ENCODE results near the gene TARS2. TPM values are rescaled to one million over a fixed set of nuclear protein-coding genes. Genes with fewer than 3 reads are reported as not detected.

The TARS2 gene
- total and polyA plus RNA-seq, 2 of the 13 experiments (the other 11 are each of a cell fraction or from before 2014, with no cell fraction given) = 21.3 to 22.8 TPM

GRCh38 chr1:150516616-150517015 lies 29.4 kb downstream of the TARS2 start (continued):
- TF ChIP-seq FOXO1 (CRISPR knock-in tag; IDR thresholded peaks at IDR 0.05) (no peak), BCL6 (CRISPR knock-in tag; IDR thresholded peaks at IDR 0.05) (no peak), SOX13 (IDR thresholded peaks at IDR 0.05) (no peak), SOX13 (CRISPR knock-in tag; conservative IDR thresholded peaks at IDR 0.05 in 1 of 2, IDR thresholded peaks at IDR 0.05 in 1 of 2) (peak in 1 of 2 experiments; percentile 45; a peak in 1 of 4 replicates), SAFB2 (CRISPR knock-in tag; IDR thresholded peaks at IDR 0.05; ENCODE audit: borderline replicate concordance, low read depth) (no peak)

DNA sequence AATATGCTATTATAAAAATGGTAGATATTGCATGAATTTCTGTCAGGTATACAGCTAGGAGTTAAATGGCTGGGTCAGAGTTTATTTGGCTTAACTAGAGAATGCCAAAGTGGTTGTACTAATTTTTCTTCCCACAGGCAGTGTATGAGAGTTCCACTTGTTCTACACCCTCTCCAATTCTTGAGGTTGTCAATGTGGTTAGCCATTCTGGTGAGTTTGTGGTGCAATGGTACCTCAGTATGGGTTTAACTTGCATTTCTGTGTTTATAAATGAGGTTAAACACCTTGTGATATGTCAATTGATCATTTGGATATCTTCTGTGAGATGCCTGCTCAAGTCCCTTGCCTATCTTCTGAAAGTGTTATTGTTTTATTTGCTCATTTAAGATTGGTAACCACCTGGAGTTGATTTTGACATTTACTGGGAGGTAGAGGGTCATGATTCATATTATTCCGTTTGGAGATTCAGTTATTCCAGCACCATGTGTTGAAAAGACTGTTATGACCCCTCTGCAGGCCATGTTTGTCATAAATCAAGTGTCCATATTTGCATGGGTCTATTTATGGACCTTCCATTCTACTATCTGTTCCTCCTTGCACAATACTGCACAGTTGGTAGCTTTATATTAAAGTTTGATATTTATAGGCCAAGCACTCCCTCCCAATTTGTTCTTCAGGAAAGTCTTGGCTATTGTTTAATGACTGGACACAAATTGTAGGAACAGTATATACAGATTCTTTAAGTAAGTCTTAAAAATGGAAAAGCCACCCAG lies 34.2 kb downstream of the TARS2 start:
- no peak for ATAC-seq
- WGBS (ENCODE audit: low lambda C conversion rate) = 32% methylated on average over 1 of the region's 1 CpG
- FAIRE-seq = no peak
- Histone ChIP-seq H3K36me3 (replicated peaks in 1 of 2; ENCODE audit: control insufficient read depth in 1 of 2, insufficient read depth in 2 of 2, low read length in 2 of 2) (no peaks in the 10 kb centered on the region), H3K9me3 (ENCODE audit: low read length) (no peaks in the 10 kb centered on the region), H3K4me3 (replicated peaks in 1 of 3; ENCODE audit: insufficient read depth in 1 of 3, low read depth in 2 of 3, low read length in 3 of 3) (no peak overlapping the region), H3K4me2 (ENCODE audit: low read depth, low read length) (no peak overlapping the region), H2AFZ (ENCODE audit: low read length) (no peak overlapping the region), H3K9ac (ENCODE audit: insufficient read depth, low read depth, low read length) (no peak overlapping the region), H4K20me1 (ENCODE audit: insufficient read depth, low read length) (no peaks in the 10 kb centered on the region), H3K4me1 (ENCODE audit: insufficient read depth, low read length) (peaks cover 14% of the 10 kb centered on the region), H3K79me2 (ENCODE audit: insufficient read depth, low read length) (no peaks in the 10 kb centered on the region), H3K27ac (ENCODE audit: extremely low read length, insufficient read depth, low read length) (no peak overlapping the region), H3K27me3 (ENCODE audit: control insufficient read depth in 1 of 2, insufficient read depth in 2 of 2, low read length in 2 of 2) (no peaks in the 10 kb centered on the region)
- ChIA-PET POLR2A (interaction anchor here (1.2 kb wide), 1 partner anchor 11 kb away, joined by 3 read pairs; no protein-coding TSS in a partner anchor), CTCF (ENCODE audit: low intra/inter-chr PET ratio, low total read pairs) (no interaction called here)
- DNase-seq (ENCODE audit: low spot score) = no peak
- no TSS peak for BruUV-seq (replicated peaks)
- in situ Hi-C loops (cut with HindIII; ENCODE audit: extremely low pct_ligation_motif_present, low pct_unique_long_range_greater_than_20kb) = no loop called here
- intact Hi-C loops (cut with micrococcal nuclease; ENCODE audit: unreplicated experiment) = no loop called here
- TF ChIP-seq ZSCAN12 (CRISPR knock-in tag; IDR thresholded peaks at IDR 0.05) (no peak), CENPX (CRISPR knock-in tag; IDR thresholded peaks at IDR 0.05) (no peak), SMARCE1 (IDR thresholded peaks at IDR 0.05; ENCODE audit: borderline replicate concordance) (no peak), RFX3 (CRISPR knock-in tag; IDR thresholded peaks at IDR 0.05) (no peak), PHF20 (CRISPR knock-in tag; IDR thresholded peaks at IDR 0.05) (no peak), ZFY (CRISPR knock-in tag; IDR thresholded peaks at IDR 0.05) (no peak), ATRX (CRISPR knock-in tag; IDR thresholded peaks at IDR 0.05; ENCODE audit: borderline replicate concordance) (no peak), RFXANK (CRISPR knock-in tag; IDR thresholded peaks at IDR 0.05) (no peak), ZNF768 (CRISPR knock-in tag; IDR thresholded peaks at IDR 0.05) (no peak), CAMTA2 (CRISPR knock-in tag; IDR thresholded peaks at IDR 0.05; ENCODE audit: borderline replicate concordance) (no peak), KAT8 (CRISPR knock-in tag; IDR thresholded peaks at IDR 0.05) (no peak), ZNF253 (CRISPR knock-in tag; IDR thresholded peaks at IDR 0.05; ENCODE audit: borderline replicate concordance) (no peak), MEIS2 (CRISPR knock-in tag; IDR thresholded peaks at IDR 0.05) (no peak)
- TF ChIP-seq, protein P1, sequence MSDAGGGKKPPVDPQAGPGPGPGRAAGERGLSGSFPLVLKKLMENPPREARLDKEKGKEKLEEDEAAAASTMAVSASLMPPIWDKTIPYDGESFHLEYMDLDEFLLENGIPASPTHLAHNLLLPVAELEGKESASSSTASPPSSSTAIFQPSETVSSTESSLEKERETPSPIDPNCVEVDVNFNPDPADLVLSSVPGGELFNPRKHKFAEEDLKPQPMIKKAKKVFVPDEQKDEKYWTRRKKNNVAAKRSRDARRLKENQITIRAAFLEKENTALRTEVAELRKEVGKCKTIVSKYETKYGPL (CRISPR knock-in tag; IDR thresholded peaks at IDR 0.05) = no peak
- TF ChIP-seq, protein P2, sequence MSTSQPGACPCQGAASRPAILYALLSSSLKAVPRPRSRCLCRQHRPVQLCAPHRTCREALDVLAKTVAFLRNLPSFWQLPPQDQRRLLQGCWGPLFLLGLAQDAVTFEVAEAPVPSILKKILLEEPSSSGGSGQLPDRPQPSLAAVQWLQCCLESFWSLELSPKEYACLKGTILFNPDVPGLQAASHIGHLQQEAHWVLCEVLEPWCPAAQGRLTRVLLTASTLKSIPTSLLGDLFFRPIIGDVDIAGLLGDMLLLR (CRISPR knock-in tag; IDR thresholded peaks at IDR 0.05) = no peak
